Calu3 (cell line): ENCODE results near the gene ADAM19. TPM values are rescaled to one million over a fixed set of nuclear protein-coding genes. Genes with fewer than 3 reads are reported as not detected.
"Not testable (repeated sequence)": the region's sequence is repeated elsewhere in the genome, so short reads cannot be mapped to it uniquely, and the experiment has no call there.

Experiments
- BruUV-seq: library from RNA; stranded (reverse); fragments of 400-500 nt; replicated peaks from 2 replicates; lab custom pipeline; 2021; lab: Mats Ljungman, UMichigan
- CTCF ChIA-PET: fragments of 300-600 bp; sonication (Branson Sonifier 250); formaldehyde crosslinking; loops from one replicate; lab custom pipeline; 2022; ENCODE audit warnings: antibody characterized with exemption; lab: Charles Lee
- DNase-seq: peaks from one replicate; pipeline ENCODE4 v3.0.0; 2022
- H3K27ac Mint-ChIP-seq: one replicate; pipeline ENCODE4 v1.8.0; 2022; ENCODE audit warnings: mixed read lengths; ENCODE audit not compliant: unreplicated experiment
- H3K27me3 Mint-ChIP-seq: one replicate; pipeline ENCODE4 v1.8.0; 2022; ENCODE audit warnings: mixed read lengths; ENCODE audit not compliant: unreplicated experiment
- H3K36me3 Mint-ChIP-seq: one replicate; pipeline ENCODE4 v1.8.0; 2022; ENCODE audit warnings: mild to moderate bottlenecking, moderate library complexity, mixed read lengths; ENCODE audit not compliant: insufficient read depth, unreplicated experiment
- H3K4me1 Mint-ChIP-seq: one replicate; pipeline ENCODE4 v1.8.0; 2022; ENCODE audit warnings: mild to moderate bottlenecking, low read depth, mixed read lengths; ENCODE audit not compliant: unreplicated experiment
- H3K4me3 Mint-ChIP-seq: one replicate; pipeline ENCODE4 v1.8.0; 2022; ENCODE audit warnings: mild to moderate bottlenecking, low read depth, moderate library complexity, mixed read lengths; ENCODE audit not compliant: unreplicated experiment
- H3K9me3 Mint-ChIP-seq: one replicate; pipeline ENCODE4 v1.8.0; 2022; ENCODE audit warnings: low read depth, mixed read lengths; ENCODE audit not compliant: unreplicated experiment
- intact Hi-C: fragments of 100-400 bp; cut with micrococcal nuclease; formaldehyde crosslinking; loops from one replicate; pipeline ENCODE4 v1.10.0; 2022; ENCODE audit not compliant: unreplicated experiment
- total RNA-seq: library from RNA; stranded (reverse); gene quantifications from 2 replicates; pipeline ENCODE4 v1.2.3, GENCODE V29; 2022
- TF ChIP-seq, protein P1 (sequence below): fragments of 200-600 bp; IDR thresholded peaks from one replicate; pipeline ENCODE4 v1.8.0; 2022; ENCODE audit warnings: antibody characterized with exemption; ENCODE audit not compliant: unreplicated experiment

Gene ADAM19
- total RNA-seq, 1 experiment from 2014 or later: 16.2 TPM

DNA sequence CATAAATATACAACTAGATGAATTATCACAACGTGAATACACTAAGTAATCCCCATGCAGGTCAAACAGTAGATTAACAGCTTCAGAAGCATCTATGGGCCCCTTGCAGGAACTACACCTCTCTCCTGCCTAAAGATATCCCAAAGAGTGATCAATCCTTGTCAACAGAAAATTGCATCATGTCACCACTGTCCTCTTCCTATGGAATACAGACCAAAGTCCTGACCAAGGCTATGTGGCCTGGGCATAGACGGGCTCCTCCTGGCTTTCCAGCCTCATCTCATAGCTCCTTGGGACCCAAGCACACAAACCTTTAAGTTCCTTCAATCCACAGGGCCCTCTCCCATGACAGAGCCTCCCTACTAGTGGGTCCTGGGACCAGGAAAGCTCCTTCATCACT, 90.2 kb downstream of the ADAM19 start:
- H3K9me3 Mint-ChIP-seq: no peaks in the 10 kb centered on the region
- no peaks in the 10 kb centered on the region for H3K36me3 Mint-ChIP-seq
- intact Hi-C loops: no loop called here
- no peak overlapping the region for H3K27ac Mint-ChIP-seq
- BruUV-seq: no TSS peak
- TF ChIP-seq, protein P1, sequence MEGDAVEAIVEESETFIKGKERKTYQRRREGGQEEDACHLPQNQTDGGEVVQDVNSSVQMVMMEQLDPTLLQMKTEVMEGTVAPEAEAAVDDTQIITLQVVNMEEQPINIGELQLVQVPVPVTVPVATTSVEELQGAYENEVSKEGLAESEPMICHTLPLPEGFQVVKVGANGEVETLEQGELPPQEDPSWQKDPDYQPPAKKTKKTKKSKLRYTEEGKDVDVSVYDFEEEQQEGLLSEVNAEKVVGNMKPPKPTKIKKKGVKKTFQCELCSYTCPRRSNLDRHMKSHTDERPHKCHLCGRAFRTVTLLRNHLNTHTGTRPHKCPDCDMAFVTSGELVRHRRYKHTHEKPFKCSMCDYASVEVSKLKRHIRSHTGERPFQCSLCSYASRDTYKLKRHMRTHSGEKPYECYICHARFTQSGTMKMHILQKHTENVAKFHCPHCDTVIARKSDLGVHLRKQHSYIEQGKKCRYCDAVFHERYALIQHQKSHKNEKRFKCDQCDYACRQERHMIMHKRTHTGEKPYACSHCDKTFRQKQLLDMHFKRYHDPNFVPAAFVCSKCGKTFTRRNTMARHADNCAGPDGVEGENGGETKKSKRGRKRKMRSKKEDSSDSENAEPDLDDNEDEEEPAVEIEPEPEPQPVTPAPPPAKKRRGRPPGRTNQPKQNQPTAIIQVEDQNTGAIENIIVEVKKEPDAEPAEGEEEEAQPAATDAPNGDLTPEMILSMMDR: no peak
- H3K27me3 Mint-ChIP-seq: no peaks in the 10 kb centered on the region
- H3K4me3 Mint-ChIP-seq: no peak overlapping the region
- DNase-seq: no peak
- H3K4me1 Mint-ChIP-seq: no peaks in the 10 kb centered on the region
- CTCF ChIA-PET: interaction anchor here (0.6 to 2.1 kb wide), 2 partner anchors 157 to 1560 kb away, joined by 3 to 6 read pairs; no protein-coding TSS in a partner anchor

DNA sequence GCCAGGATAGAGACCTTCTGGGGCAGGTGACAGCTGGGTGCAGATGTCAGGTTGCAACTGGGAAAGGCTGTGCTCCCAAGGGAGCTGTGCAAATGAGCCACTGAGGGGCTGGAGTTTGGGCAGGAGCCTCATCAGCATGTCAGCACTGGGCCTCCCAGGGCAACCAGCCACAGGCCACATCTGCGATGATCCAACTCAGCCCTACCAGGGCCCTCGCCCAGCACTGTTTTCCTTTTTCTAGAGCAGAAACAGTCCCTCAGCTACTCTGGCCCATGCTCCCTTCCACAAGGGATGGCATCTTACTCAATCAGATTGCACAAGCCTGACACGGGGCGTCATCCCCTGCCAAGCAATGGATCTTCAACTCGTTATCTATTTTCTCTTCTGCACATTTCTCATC, 90.8 kb downstream of the ADAM19 start:
- intact Hi-C loops: no loop called here
- Mint-ChIP-seq H3K36me3 (no peaks in the 10 kb centered on the region), H3K27me3 (no peaks in the 10 kb centered on the region), H3K4me3 (no peak overlapping the region), H3K27ac (no peak overlapping the region), H3K9me3 (no peaks in the 10 kb centered on the region), H3K4me1 (peaks cover 5% of the 10 kb centered on the region)
- BruUV-seq: no TSS peak
- TF ChIP-seq, protein P1: no peak
- CTCF ChIA-PET: interaction anchor here (2.1 kb wide), 1 partner anchor 157 kb away, joined by 6 read pairs; no protein-coding TSS in a partner anchor
- DNase-seq: no peak

DNA sequence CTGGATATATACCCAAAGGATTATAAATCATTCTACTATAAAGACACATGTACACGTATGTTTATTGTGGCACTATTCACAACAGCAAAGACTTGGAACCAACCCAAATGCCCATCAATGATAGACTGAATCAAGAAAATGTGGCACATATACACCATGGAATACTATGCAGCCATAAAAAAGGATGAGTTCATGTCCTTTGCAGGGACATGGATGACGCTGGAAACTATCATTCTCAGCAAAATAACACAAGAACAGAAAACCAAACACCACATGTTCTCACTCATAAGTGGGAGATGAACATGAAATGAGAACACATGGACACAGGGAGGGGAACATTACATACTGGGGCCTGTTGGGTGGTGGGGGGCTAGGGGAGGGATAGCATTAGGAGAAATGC, 92.9 kb downstream of the ADAM19 start:
- CTCF ChIA-PET, DNase-seq, H3K9me3 Mint-ChIP-seq, H3K4me1 Mint-ChIP-seq, H3K36me3 Mint-ChIP-seq, H3K27me3 Mint-ChIP-seq, H3K27ac Mint-ChIP-seq, intact Hi-C loops, H3K4me3 Mint-ChIP-seq, BruUV-seq: not testable (repeated sequence)

DNA sequence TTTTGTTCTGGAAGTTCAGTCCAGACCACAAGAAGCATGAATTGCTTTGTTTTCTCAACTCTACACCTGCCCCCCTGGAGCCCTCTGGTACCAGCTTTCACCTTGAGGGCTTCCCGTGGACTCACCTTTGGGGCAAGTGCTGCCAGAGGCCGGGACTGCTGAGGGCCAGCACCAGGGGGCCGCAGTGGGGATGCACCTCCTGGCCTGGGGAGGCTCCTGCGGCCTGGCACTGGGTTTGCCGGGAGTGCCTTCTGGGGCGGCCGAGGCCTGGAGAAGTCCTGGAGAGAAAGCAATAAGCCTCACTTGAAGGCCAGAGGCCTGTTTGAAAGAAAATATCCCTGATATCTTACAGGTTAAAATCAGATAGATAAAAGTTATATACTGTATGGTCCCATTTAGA, 93.9 kb downstream of the ADAM19 start:
- Mint-ChIP-seq H3K4me3 (no peak overlapping the region), H3K36me3 (no peaks in the 10 kb centered on the region), H3K4me1 (peaks cover 8% of the 10 kb centered on the region), H3K9me3 (no peaks in the 10 kb centered on the region), H3K27me3 (no peaks in the 10 kb centered on the region), H3K27ac (no peak overlapping the region)
- TF ChIP-seq, protein P1: no peak
- BruUV-seq: no TSS peak
- DNase-seq: no peak
- CTCF ChIA-PET: interaction anchor here (2.0 kb wide), 1 partner anchor 153 kb away, joined by 5 read pairs; no protein-coding TSS in a partner anchor
- intact Hi-C loops: no loop called here

DNA sequence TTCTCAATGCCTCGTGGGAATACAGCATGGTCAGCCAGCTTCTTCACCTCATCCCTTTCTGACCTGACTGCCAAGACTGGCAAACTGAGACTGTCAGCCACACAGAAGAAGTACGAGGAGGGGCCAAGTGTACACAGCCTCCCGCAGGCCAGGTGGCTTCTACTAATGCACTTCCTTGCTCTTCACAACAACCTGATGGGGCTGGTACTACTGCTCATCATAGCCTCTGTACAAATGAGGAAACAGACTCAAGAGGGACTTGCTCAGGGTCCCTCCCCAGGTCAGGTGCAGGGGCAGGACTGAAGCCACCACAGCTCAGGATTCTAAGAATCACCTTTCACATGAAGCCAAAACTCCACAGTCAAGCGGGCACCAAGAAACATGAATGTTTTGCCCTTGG, 94.3 kb downstream of the ADAM19 start:
- H3K4me3 Mint-ChIP-seq: no peak overlapping the region
- CTCF ChIA-PET: interaction anchor here (1.0 to 2.0 kb wide), 2 partner anchors 9 to 153 kb away, joined by 4 to 5 read pairs; no protein-coding TSS in a partner anchor
- no peaks in the 10 kb centered on the region for H3K27me3 Mint-ChIP-seq
- no peaks in the 10 kb centered on the region for H3K9me3 Mint-ChIP-seq
- intact Hi-C loops: no loop called here
- no peak overlapping the region for H3K27ac Mint-ChIP-seq
- DNase-seq: no peak
- peaks cover 8% of the 10 kb centered on the region for H3K4me1 Mint-ChIP-seq
- BruUV-seq: no TSS peak
- TF ChIP-seq, protein P1: no peak
- no peaks in the 10 kb centered on the region for H3K36me3 Mint-ChIP-seq
